ENCODE measurements around the gene PUM2. TPM values are rescaled to one million over a fixed set of nuclear protein-coding genes. Genes with fewer than 3 reads are reported as not detected.

The PUM2 gene, protein sequence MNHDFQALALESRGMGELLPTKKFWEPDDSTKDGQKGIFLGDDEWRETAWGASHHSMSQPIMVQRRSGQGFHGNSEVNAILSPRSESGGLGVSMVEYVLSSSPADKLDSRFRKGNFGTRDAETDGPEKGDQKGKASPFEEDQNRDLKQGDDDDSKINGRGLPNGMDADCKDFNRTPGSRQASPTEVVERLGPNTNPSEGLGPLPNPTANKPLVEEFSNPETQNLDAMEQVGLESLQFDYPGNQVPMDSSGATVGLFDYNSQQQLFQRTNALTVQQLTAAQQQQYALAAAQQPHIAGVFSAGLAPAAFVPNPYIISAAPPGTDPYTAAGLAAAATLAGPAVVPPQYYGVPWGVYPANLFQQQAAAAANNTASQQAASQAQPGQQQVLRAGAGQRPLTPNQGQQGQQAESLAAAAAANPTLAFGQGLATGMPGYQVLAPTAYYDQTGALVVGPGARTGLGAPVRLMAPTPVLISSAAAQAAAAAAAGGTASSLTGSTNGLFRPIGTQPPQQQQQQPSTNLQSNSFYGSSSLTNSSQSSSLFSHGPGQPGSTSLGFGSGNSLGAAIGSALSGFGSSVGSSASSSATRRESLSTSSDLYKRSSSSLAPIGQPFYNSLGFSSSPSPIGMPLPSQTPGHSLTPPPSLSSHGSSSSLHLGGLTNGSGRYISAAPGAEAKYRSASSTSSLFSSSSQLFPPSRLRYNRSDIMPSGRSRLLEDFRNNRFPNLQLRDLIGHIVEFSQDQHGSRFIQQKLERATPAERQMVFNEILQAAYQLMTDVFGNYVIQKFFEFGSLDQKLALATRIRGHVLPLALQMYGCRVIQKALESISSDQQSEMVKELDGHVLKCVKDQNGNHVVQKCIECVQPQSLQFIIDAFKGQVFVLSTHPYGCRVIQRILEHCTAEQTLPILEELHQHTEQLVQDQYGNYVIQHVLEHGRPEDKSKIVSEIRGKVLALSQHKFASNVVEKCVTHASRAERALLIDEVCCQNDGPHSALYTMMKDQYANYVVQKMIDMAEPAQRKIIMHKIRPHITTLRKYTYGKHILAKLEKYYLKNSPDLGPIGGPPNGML
- polyA plus RNA-seq (2012; ENCODE audit: missing spikeins) = 56.2 TPM

- peak; percentile 92 for FAIRE-seq
- TF ChIP-seq TAF1 (IDR thresholded peaks at IDR 0.05; ENCODE audit: borderline replicate concordance, low read depth, low read length) (peak; percentile 61), POLR2A (IDR thresholded peaks at IDR 0.05; ENCODE audit: low read depth, low read length) (peak; percentile 83), POLR2AphosphoS5 (IDR thresholded peaks at IDR 0.05; ENCODE audit: low read depth, low read length) (peak; percentile 75)
- peak; percentile 86 for DNase-seq (ENCODE audit: insufficient read length)
Observed at GRCh38 chr2:20350753-20351554, at the start of gene PUM2. Gene PUM2 (minus strand): TSS chr2:20350844. CDS start chr2:20327360, 23,484 bp downstream.

DNA sequence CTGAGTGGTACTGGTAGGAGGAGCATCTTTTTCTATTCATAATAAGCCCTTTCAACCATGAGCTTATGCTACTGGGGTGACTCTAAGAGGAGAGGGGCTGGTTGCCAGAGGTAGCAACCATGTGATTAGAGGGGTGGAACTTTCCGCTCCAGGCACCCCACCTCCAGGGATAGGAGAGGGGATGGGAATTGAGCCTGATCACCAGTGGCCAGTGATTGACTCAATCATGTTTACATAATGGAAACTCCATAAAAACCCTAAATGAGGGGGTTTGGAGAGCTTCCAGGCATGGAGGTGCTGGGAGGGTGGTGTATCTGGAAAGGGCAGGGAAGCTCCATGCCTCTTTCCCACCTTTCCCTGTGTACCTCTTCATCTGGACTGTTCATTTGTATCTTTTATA, 49.7 kb upstream of the PUM2 start:
- no peak for DNase-seq (ENCODE audit: insufficient read length)
- TF ChIP-seq TAF1 (IDR thresholded peaks at IDR 0.05; ENCODE audit: borderline replicate concordance, low read depth, low read length) (no peak), POLR2AphosphoS5 (IDR thresholded peaks at IDR 0.05; ENCODE audit: low read depth, low read length) (no peak), POLR2A (IDR thresholded peaks at IDR 0.05; ENCODE audit: low read depth, low read length) (no peak)
- no peak for FAIRE-seq

DNA sequence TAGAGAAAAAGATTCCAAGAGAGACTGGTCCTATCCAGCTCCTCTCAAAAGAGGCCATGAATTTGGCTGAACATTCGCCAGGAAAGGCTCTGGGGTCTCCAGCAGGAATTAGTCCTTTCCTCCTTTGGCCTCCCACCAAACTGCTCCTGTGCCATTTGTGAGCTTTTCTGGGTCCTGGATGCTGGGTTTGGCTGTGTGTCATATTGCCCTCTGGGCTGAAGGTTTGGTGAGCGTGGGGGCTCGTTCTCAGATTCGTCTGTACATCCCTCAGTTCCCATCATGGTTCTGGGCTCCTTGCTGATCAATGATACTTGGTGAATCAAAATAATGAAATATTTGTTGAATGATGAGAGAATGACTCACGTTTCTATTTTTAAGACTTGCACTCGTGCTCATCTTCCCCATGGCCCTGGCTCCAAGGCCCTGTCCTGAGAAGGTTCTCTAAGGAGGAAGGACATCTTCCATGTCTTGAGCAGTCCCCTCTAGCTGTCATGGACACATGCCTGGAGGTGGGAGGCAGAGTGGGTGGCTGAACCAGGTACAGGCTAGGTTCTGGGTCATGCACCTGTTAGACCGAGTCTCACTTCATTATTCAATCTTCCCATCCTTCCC, 48.4 kb upstream of the PUM2 start:
- no peak for DNase-seq (ENCODE audit: insufficient read length)
- TF ChIP-seq POLR2A (IDR thresholded peaks at IDR 0.05; ENCODE audit: low read depth, low read length) (no peak), POLR2AphosphoS5 (IDR thresholded peaks at IDR 0.05; ENCODE audit: low read depth, low read length) (no peak), TAF1 (IDR thresholded peaks at IDR 0.05; ENCODE audit: borderline replicate concordance, low read depth, low read length) (no peak)
- FAIRE-seq = no peak

DNA sequence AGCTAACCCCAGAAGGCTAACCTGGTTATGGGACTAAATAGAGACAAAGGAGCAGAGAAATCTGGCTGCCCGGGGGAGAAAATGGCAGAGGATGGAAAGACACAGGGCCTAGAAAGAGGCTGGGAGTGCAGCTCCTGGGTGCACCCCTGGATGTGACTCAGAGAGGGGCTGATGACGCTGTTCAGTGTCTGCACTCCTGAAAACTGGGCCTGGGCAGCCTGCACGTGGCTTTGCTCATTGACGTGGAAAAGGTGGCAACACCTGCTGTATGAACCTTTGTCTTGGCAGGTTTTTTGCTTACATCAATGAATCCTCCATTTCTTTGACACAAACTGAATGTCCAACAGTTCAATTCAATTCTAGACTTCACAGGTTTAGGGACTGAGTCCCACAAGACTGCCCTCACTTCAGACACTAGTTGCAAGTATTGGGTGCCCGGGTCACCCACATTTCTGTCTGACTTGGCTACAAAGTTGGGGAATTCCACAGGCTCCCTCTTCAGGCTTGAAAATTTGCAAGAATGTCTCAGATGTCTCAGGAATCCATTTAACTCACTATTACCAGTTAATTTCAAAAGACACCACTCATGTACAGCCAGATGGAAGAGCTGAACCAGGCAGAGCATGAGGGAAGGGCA, 47.3 kb upstream of the PUM2 start:
- FAIRE-seq (no peak), DNase-seq (ENCODE audit: insufficient read length) (no peak)
- no peak for TF ChIP-seq TAF1 (IDR thresholded peaks at IDR 0.05; ENCODE audit: borderline replicate concordance, low read depth, low read length)
- no peak for TF ChIP-seq POLR2AphosphoS5 (IDR thresholded peaks at IDR 0.05; ENCODE audit: low read depth, low read length)
- TF ChIP-seq POLR2A (IDR thresholded peaks at IDR 0.05; ENCODE audit: low read depth, low read length) = no peak

DNA sequence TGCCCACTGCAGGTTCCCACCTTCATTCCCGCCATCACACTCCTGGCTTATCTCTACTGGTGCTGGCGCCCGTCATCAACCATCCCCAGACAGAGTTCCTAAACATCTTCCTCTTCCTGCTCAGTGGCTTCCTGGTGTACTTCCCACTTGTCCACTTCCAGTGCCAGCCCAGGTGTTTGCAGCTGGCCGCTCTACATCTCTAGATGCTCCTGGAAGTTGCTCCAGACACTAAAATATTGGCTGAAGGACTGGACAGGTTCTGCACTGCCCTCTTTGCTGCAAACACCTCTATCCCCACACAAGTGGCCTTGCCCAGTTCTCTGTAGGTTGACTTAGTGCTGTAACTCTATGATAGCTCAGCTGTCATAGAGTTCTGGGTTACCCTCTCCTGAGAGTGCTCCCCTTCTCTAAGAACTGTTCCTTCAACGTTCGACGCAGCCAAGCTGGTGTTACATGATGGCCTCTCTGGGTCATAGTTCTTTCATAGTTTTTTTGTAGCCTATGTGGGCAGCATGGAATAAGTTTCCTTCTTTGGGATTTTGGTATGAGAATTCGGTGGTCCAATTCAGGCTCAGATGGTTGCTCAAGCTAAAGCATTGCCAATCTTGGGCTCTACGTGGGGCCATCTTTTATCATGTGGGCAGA, 45.8 kb upstream of the PUM2 start:
- DNase-seq (ENCODE audit: insufficient read length) (no peak), FAIRE-seq (no peak)
- no peak for TF ChIP-seq POLR2A (IDR thresholded peaks at IDR 0.05; ENCODE audit: low read depth, low read length)
- TF ChIP-seq POLR2AphosphoS5 (IDR thresholded peaks at IDR 0.05; ENCODE audit: low read depth, low read length) = no peak
- TF ChIP-seq TAF1 (IDR thresholded peaks at IDR 0.05; ENCODE audit: borderline replicate concordance, low read depth, low read length) = no peak

GRCh38 chr2:20393986-20394385, 43.3 kb upstream of the PUM2 start:
- FAIRE-seq (no peak), DNase-seq (ENCODE audit: insufficient read length) (no peak)
- TF ChIP-seq POLR2AphosphoS5 (IDR thresholded peaks at IDR 0.05; ENCODE audit: low read depth, low read length) (no peak), POLR2A (IDR thresholded peaks at IDR 0.05; ENCODE audit: low read depth, low read length) (no peak), TAF1 (IDR thresholded peaks at IDR 0.05; ENCODE audit: borderline replicate concordance, low read depth, low read length) (no peak)

DNA sequence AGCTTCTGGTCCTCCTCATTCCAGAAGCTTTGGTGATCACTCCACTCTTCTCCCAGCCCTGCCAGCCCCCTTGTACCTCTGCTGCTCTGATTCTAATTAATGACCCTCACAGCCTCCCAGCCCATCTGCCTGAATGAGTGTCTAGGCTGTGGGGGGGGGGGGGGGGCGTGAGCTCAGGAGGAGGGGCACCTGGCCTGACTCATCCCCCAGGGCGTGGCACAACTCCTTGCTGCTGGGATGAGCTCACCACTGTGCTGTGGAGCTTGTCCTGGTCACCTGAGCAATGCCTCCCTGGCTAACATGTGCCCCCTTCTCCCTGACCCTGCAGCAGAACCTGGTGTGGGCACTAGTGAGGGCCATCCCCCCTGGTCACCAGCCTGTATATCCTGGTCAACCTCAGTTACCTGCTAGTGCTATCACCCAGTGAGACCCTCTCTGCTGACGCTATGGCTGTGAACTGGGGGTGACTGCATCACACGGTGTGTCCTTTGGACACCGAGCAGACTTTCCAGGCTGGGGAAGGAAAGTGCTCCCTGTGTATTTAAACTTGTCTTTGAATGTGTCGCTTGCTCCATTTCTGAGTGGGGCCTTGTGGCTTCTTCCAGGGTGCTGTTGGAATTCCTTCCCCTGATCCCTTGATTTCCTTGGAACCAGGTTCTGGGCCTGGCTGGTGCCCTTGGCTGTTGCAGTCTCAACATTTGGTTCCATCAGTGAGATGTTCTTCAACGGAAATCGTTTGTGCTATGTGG, 41.5 kb upstream of the PUM2 start:
- no peak for TF ChIP-seq POLR2AphosphoS5 (IDR thresholded peaks at IDR 0.05; ENCODE audit: low read depth, low read length)
- TF ChIP-seq POLR2A (IDR thresholded peaks at IDR 0.05; ENCODE audit: low read depth, low read length) = no peak
- no peak for TF ChIP-seq TAF1 (IDR thresholded peaks at IDR 0.05; ENCODE audit: borderline replicate concordance, low read depth, low read length)
- DNase-seq (ENCODE audit: insufficient read length) (no peak), FAIRE-seq (no peak)

- FAIRE-seq (no peak), DNase-seq (ENCODE audit: insufficient read length) (no peak)
- no peak for TF ChIP-seq POLR2A (IDR thresholded peaks at IDR 0.05; ENCODE audit: low read depth, low read length)
- TF ChIP-seq TAF1 (IDR thresholded peaks at IDR 0.05; ENCODE audit: borderline replicate concordance, low read depth, low read length) = no peak
- TF ChIP-seq POLR2AphosphoS5 (IDR thresholded peaks at IDR 0.05; ENCODE audit: low read depth, low read length) = no peak
Observed at GRCh38 chr2:20390524-20391123, 40.0 kb upstream of the PUM2 start.

- FAIRE-seq (no peak), DNase-seq (ENCODE audit: insufficient read length) (no peak)
- TF ChIP-seq POLR2A (IDR thresholded peaks at IDR 0.05; ENCODE audit: low read depth, low read length) = no peak
- no peak for TF ChIP-seq TAF1 (IDR thresholded peaks at IDR 0.05; ENCODE audit: borderline replicate concordance, low read depth, low read length)
- no peak for TF ChIP-seq POLR2AphosphoS5 (IDR thresholded peaks at IDR 0.05; ENCODE audit: low read depth, low read length)
Observed at GRCh38 chr2:20384953-20385352, 34.3 kb upstream of the PUM2 start.

Data from GM12892 (cell line).